GM23338 (cell line): ENCODE results near the gene LPP. TPM values are rescaled to one million over a fixed set of nuclear protein-coding genes. Genes with fewer than 3 reads are reported as not detected.

Experiments used
- ATAC-seq: fragments of 200-7000 bp; cut with Tn5 transposase; 3 replicates; pipeline ENCODE4 v1.9.1; 2020
- DNase-seq: peaks from one replicate; pipeline ENCODE4 v3.0.0-alpha.2; 2015; ENCODE audit warnings: low spot score
- H2AFZ ChIP-seq: fragments of 200-600 bp; sonication (generic); 2 replicates; pipeline ENCODE4 v1.8.0; 2016; ENCODE audit warnings: antibody characterized with exemption, mild to moderate bottlenecking, moderate library complexity
- H3F3A ChIP-seq: fragments of 200-600 bp; sonication (generic); replicated peaks from 2 replicates; pipeline ENCODE4 v1.8.0; 2017; ENCODE audit warnings: antibody characterized with exemption, mixed run types, low read depth
- H3K27ac ChIP-seq: fragments of 200-600 bp; sonication (generic); 2 replicates; pipeline ENCODE4 v1.6.1; 2016; ENCODE audit warnings: low read depth
- H3K27me3 ChIP-seq: fragments of 200-600 bp; sonication (generic); 2 replicates; pipeline ENCODE4 v1.8.0; 2016; ENCODE audit warnings: mild to moderate bottlenecking, mixed run types, moderate library complexity; ENCODE audit not compliant: insufficient read depth
- H3K36me3 ChIP-seq: fragments of 200-600 bp; sonication (generic); 2 replicates; pipeline ENCODE4 v1.8.0; 2016; ENCODE audit warnings: mild to moderate bottlenecking; ENCODE audit not compliant: insufficient read depth
- H3K4me1 ChIP-seq: fragments of 200-600 bp; sonication (generic); 2 replicates; pipeline ENCODE4 v1.8.0; 2016; ENCODE audit warnings: mild to moderate bottlenecking, moderate library complexity; ENCODE audit not compliant: insufficient read depth
- H3K4me2 ChIP-seq: fragments of 200-600 bp; sonication (generic); 2 replicates; pipeline ENCODE4 v1.7.1; 2017; ENCODE audit warnings: mixed run types
- H3K4me3 ChIP-seq: fragments of 200-600 bp; sonication (generic); 2 replicates; pipeline ENCODE4 v1.6.1; 2016; ENCODE audit warnings: mixed run types
- H3K79me2 ChIP-seq: fragments of 200-600 bp; sonication (generic); replicated peaks from 2 replicates; pipeline ENCODE4 v1.8.0; 2017; ENCODE audit warnings: mild to moderate bottlenecking; ENCODE audit not compliant: insufficient read depth
- H3K9me2 ChIP-seq: fragments of 200-600 bp; sonication (generic); 2 replicates; pipeline ENCODE4 v1.8.0; 2017; ENCODE audit not compliant: insufficient read depth
- H4K20me1 ChIP-seq: fragments of 200-600 bp; sonication (generic); replicated peaks from 2 replicates; pipeline ENCODE4 v1.8.0; 2017; ENCODE audit warnings: mild to moderate bottlenecking; ENCODE audit not compliant: insufficient read depth
- H3K27ac Mint-ChIP-seq: 2 replicates; pipeline ENCODE4 v1.8.0; 2020; ENCODE audit warnings: inconsistent platforms, mild to moderate bottlenecking, moderate library complexity, mixed read lengths
- H3K27me3 Mint-ChIP-seq: 3 replicates; pipeline ENCODE4 v1.8.0; 2022; ENCODE audit warnings: low read depth, mild to moderate bottlenecking, moderate library complexity, mixed read lengths, inconsistent platforms; ENCODE audit not compliant: insufficient read depth, poor library complexity
- H3K36me3 Mint-ChIP-seq: 3 replicates; pipeline ENCODE4 v1.8.0; 2021; ENCODE audit warnings: low read depth, mild to moderate bottlenecking, inconsistent platforms, moderate library complexity, mixed read lengths
- H3K4me1 Mint-ChIP-seq: 3 replicates; pipeline ENCODE4 v1.8.0; 2020; ENCODE audit warnings: mild to moderate bottlenecking, inconsistent platforms, mixed read lengths
- H3K4me3 Mint-ChIP-seq: 3 replicates; pipeline ENCODE4 v1.8.0; 2021; ENCODE audit warnings: moderate library complexity, mild to moderate bottlenecking, inconsistent platforms, mixed read lengths
- H3K9me3 Mint-ChIP-seq: 3 replicates; pipeline ENCODE4 v1.8.0; 2020; ENCODE audit warnings: moderate library complexity, mild to moderate bottlenecking, inconsistent platforms, mixed read lengths
- CTCF ChIP-seq, 2 experiments: fragments of 200-600 bp in 1 of 2; sonication (generic) in 1 of 2; conservative IDR thresholded peaks; 2 replicates each; pipeline versions ENCODE4 v1.5.1 to v1.6.1; 2016 to 2017; ENCODE audit warnings: antibody characterized with exemption in 2 of 2, low read depth in 2 of 2, mild to moderate bottlenecking in 2 of 2, moderate library complexity in 1 of 2
- ETS1 ChIP-seq: IDR thresholded peaks from 2 replicates; pipeline ENCODE4 v1.6.1; 2016; ENCODE audit warnings: antibody characterized with exemption
- EZH2 ChIP-seq: fragments of 200-600 bp; sonication (generic); IDR thresholded peaks from one replicate; pipeline ENCODE4 v1.8.0; 2017; ENCODE audit warnings: antibody characterized with exemption, mild to moderate bottlenecking, low read depth; ENCODE audit not compliant: unreplicated experiment
- EZH2phosphoT487 ChIP-seq: fragments of 200-600 bp; sonication (generic); IDR thresholded peaks from one replicate; pipeline ENCODE4 v1.8.1; 2018; ENCODE audit warnings: antibody characterized with exemption; ENCODE audit not compliant: unreplicated experiment
- JUNB ChIP-seq: IDR thresholded peaks from one replicate; pipeline ENCODE4 v1.6.1; 2016; ENCODE audit warnings: antibody characterized with exemption; ENCODE audit not compliant: unreplicated experiment
- REST ChIP-seq: IDR thresholded peaks from one replicate; pipeline ENCODE4 v1.6.1; 2018; ENCODE audit warnings: antibody characterized with exemption; ENCODE audit not compliant: unreplicated experiment
- STAT1 ChIP-seq: IDR thresholded peaks from one replicate; pipeline ENCODE4 v1.6.1; 2016; ENCODE audit warnings: antibody characterized with exemption; ENCODE audit not compliant: unreplicated experiment
- ZNF331 ChIP-seq: fragments of 250-450 bp; sonication (Bioruptor Pico); IDR thresholded peaks from 2 replicates; pipeline ENCODE4 v1.5.0; 2020; ENCODE audit warnings: low read depth, mild to moderate bottlenecking, moderate library complexity
- ZNF462 ChIP-seq: fragments of 250-450 bp; sonication (Bioruptor Pico); IDR thresholded peaks from 2 replicates; pipeline ENCODE4 v1.5.0; 2020; ENCODE audit warnings: mild to moderate bottlenecking, moderate library complexity
- polyA plus RNA-seq: library from polyadenylated mRNA; unstranded; fragments of >200 nt; fragmentation: Nextera tagmentation; extraction: Ambion mirVana; gene quantifications from 2 replicates; pipeline ENCODE4 v1.2.1, GENCODE V29; 2016
- total RNA-seq: library from RNA; depleted of rRNA; stranded (reverse); fragments of >200 nt; shearing (Covaris generic); gene quantifications from 2 replicates; pipeline ENCODE4 v1.2.3, GENCODE V29; 2014

The LPP gene
- total and polyA plus RNA-seq, 2 experiments from 2014 or later, result 23.0 to 35.2 TPM

GRCh38 chr3:188749010-188749617 is 595.2 kb downstream of the LPP start:
- ATAC-seq, result peak; percentile 97
- no peaks in the 10 kb centered on the region for H3K4me1 ChIP-seq
- no peaks in the 10 kb centered on the region for H3K79me2 ChIP-seq
- no peaks in the 10 kb centered on the region for H3K9me2 ChIP-seq
- Mint-ChIP-seq H3K27me3 (no peaks in the 10 kb centered on the region), H3K9me3 (no peaks in the 10 kb centered on the region), H3K4me1 (no peaks in the 10 kb centered on the region), H3K4me3 (no peak overlapping the region), H3K27ac (no peak overlapping the region), H3K36me3 (no peaks in the 10 kb centered on the region)
- TF ChIP-seq ETS1 (no peak), CTCF (conservative IDR thresholded peaks at IDR 0.05; ENCODE audit: low read depth in 2 of 2) (peak; percentile 91)
- H2AFZ ChIP-seq, result no peak overlapping the region
- H3F3A ChIP-seq, result no peaks in the 10 kb centered on the region
- no peaks in the 10 kb centered on the region for H4K20me1 ChIP-seq
- H3K4me3 ChIP-seq, result no peak overlapping the region
- no peaks in the 10 kb centered on the region for H3K36me3 ChIP-seq
- no peak overlapping the region for H3K4me2 ChIP-seq
- peak; percentile 89 for DNase-seq
- H3K27ac ChIP-seq, result no peak overlapping the region
- H3K27me3 ChIP-seq, result no peaks in the 10 kb centered on the region

- no peaks in the 10 kb centered on the region for H3K4me1 ChIP-seq
- Mint-ChIP-seq H3K9me3 (no peaks in the 10 kb centered on the region), H3K4me3 (no peak overlapping the region), H3K27ac (no peak overlapping the region), H3K4me1 (no peaks in the 10 kb centered on the region), H3K27me3 (no peaks in the 10 kb centered on the region), H3K36me3 (no peaks in the 10 kb centered on the region)
- no peak for DNase-seq
- no peak overlapping the region for H3K4me2 ChIP-seq
- H3K27me3 ChIP-seq, result no peaks in the 10 kb centered on the region
- no peaks in the 10 kb centered on the region for H3K9me2 ChIP-seq
- ATAC-seq, result no peak
- no peaks in the 10 kb centered on the region for H3F3A ChIP-seq
- H3K4me3 ChIP-seq, result no peak overlapping the region
- no peak overlapping the region for H3K27ac ChIP-seq
- H4K20me1 ChIP-seq, result no peaks in the 10 kb centered on the region
- H3K36me3 ChIP-seq, result no peaks in the 10 kb centered on the region
- no peaks in the 10 kb centered on the region for H3K79me2 ChIP-seq
- no peak overlapping the region for H2AFZ ChIP-seq
- no peak for TF ChIP-seq JUNB
- TF ChIP-seq EZH2, result no peak
- no peak for TF ChIP-seq EZH2phosphoT487
- no peak for TF ChIP-seq ZNF462 (CRISPR knock-in tag)
- TF ChIP-seq REST, result no peak
- no peak for TF ChIP-seq ZNF331 (CRISPR knock-in tag)
- TF ChIP-seq STAT1, result no peak
Observed at GRCh38 chr3:188749830-188750229, 595.9 kb downstream of the LPP start.
